Kidney epithelial cell (primary cell): Measurements from ENCODE around the gene DENND4B. TPM values are rescaled to one million over a fixed set of nuclear protein-coding genes. Genes with fewer than 3 reads are reported as not detected.

ENCODE experiments used
- DNase-seq: peaks from one replicate; pipeline ENCODE4 v3.0.0-alpha.2; 2010; ENCODE audit warnings: low read depth
- H3K27me3 ChIP-seq: 2 replicates; pipeline ENCODE4 v1.6.0; 2011; ENCODE audit warnings: low read length; ENCODE audit not compliant: control insufficient read depth, insufficient read depth
- H3K36me3 ChIP-seq: 2 replicates; pipeline ENCODE4 v1.5.1; 2011; ENCODE audit warnings: low read length; ENCODE audit not compliant: control insufficient read depth, insufficient read depth
- H3K4me3 ChIP-seq: 2 replicates; pipeline ENCODE4 v1.5.1; 2011; ENCODE audit warnings: low read depth, mild to moderate bottlenecking, control low read depth, low read length
- CTCF ChIP-seq: IDR thresholded peaks from 2 replicates; pipeline ENCODE4 v1.5.1; 2011; ENCODE audit warnings: mild to moderate bottlenecking, moderate library complexity, low read length, control low read depth, inconsistent platforms; ENCODE audit not compliant: insufficient read depth, poor library complexity, severe bottlenecking
- total RNA-seq: library from RNA; depleted of rRNA; stranded (reverse); fragments of >200 nt; gene quantifications from 2 replicates; pipeline ENCODE4 v1.2.3, GENCODE V29; 2015

The DENND4B gene
- total RNA-seq, 1 donor from 2014 or later, result 25.1 TPM

- no peak for DNase-seq
- Histone ChIP-seq H3K27me3 (no peaks in the 10 kb centered on the region), H3K36me3 (no peaks in the 10 kb centered on the region), H3K4me3 (no peak overlapping the region)
- no peak for TF ChIP-seq CTCF
Measured at GRCh38 chr1:153880024-153880423, 66.5 kb downstream of the DENND4B start.

Other genes starting within 250 kb of the DENND4B start
- gene INTS3, start 218.7 kb downstream of the DENND4B start, total RNA-seq, result 33.8 and 36.4 TPM in 2 replicates
- gene SLC27A3, start 171.3 kb downstream of the DENND4B start, total RNA-seq, result 2.7 and 6.2 TPM in 2 replicates
- gene GATAD2B, start 23.7 kb downstream of the DENND4B start, total RNA-seq, result 12.2 and 12.7 TPM in 2 replicates
- gene CRTC2, start 11.9 kb upstream of the DENND4B start, total RNA-seq, result 21.5 and 21.7 TPM in 2 replicates
- gene SLC39A1, start 16.8 kb upstream of the DENND4B start, total RNA-seq, result 219 and 246 TPM in 2 replicates
- gene CREB3L4, start 21.2 kb upstream of the DENND4B start, total RNA-seq, result 11.8 and 14.5 TPM in 2 replicates
- gene JTB, start 31.0 kb upstream of the DENND4B start, total RNA-seq, result 220 and 242 TPM in 2 replicates
- 46.3 and 48.7 TPM in 2 replicates for gene RAB13, start 39.6 kb upstream of the DENND4B start, total RNA-seq
- 2,282 and 2,407 TPM in 2 replicates for gene RPS27, start 44.0 kb upstream of the DENND4B start, total RNA-seq
- not detected in 2 replicates for gene NUP210L, start 208.4 kb upstream of the DENND4B start, total RNA-seq
- 434 and 529 TPM in 2 replicates for gene TPM3, start 245.4 kb upstream of the DENND4B start, total RNA-seq